ENCODE results near the gene ACIN1. TPM values are rescaled to one million over a fixed set of nuclear protein-coding genes. Genes with fewer than 3 reads are reported as not detected.

ACIN1 gene
- total and polyA plus RNA-seq, 2 of the 13 experiments (the other 11 are each of a cell fraction or from before 2014, with no cell fraction given), result 165 to 183 TPM

DNA sequence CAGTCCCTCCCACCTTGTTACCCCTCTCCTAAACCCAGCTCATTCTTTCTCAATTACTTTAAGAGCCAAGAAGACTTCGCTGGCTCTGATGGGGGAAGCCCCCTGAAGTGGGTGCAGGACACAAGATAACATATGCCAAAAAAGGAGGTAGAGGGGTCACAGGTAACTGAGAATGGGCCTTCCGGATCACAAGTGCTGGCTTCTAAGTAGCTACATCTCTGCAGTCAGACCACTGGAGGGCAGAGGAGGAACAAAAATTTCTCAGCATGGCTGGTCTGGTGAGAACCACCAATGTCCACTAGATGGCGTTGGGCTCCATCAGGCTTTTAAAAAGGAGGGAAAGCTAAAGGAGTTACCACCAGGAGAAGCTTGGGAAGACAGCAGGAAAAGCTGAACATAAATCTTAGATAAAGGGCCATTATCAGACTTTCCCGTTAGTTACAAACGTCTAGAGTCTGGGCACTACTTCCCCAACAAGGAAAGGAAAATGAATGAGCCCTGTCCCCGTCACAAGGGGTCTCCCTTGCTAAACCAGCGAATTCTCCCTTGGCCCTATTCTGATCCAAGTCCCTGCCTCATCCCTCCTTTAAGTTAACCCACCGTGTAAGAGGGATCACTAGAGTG is 26.0 kb downstream of the ACIN1 start (continued):
- TF ChIP-seq RXRA (CRISPR knock-in tag; IDR thresholded peaks at IDR 0.05) (no peak; the same call in 1 of the 2 replicates), ZNF746 (CRISPR knock-in tag; IDR thresholded peaks at IDR 0.05) (no peak), SNAPC2 (CRISPR knock-in tag; IDR thresholded peaks at IDR 0.05) (peak; percentile 87; the same call in 1 of the 2 replicates), ZNF850 (CRISPR knock-in tag; conservative IDR thresholded peaks at IDR 0.05) (no peak), SIN3B (IDR thresholded peaks at IDR 0.05; ENCODE audit: low read length) (peak; percentile 74; the same call in 1 of the 2 replicates), FOXK2 (IDR thresholded peaks at IDR 0.05) (no peak), MAZ (IDR thresholded peaks at IDR 0.05; ENCODE audit: borderline replicate concordance, low read depth, low read length) (peak; percentile 41; the same call in 1 of the 2 replicates), MAZ (CRISPR knock-in tag; IDR thresholded peaks at IDR 0.05; ENCODE audit: low read depth) (no peak), ZNF451 (CRISPR knock-in tag; IDR thresholded peaks at IDR 0.05) (no peak), NR0B2 (CRISPR knock-in tag; IDR thresholded peaks at IDR 0.05) (no peak), ZSCAN5A (CRISPR knock-in tag; IDR thresholded peaks at IDR 0.05; ENCODE audit: borderline replicate concordance) (0 out of 2 replicates have a peak, but pooled peaks have one; percentile 84), ZNF839 (CRISPR knock-in tag; IDR thresholded peaks at IDR 0.05; ENCODE audit: borderline replicate concordance) (no peak), U2AF2 (IDR thresholded peaks at IDR 0.05; ENCODE audit: low read depth, low read length) (no peak), ZNF362 (CRISPR knock-in tag; IDR thresholded peaks at IDR 0.05; ENCODE audit: borderline replicate concordance) (no peak), PHB2 (IDR thresholded peaks at IDR 0.05; ENCODE audit: partially characterized antibody) (no peak), HDAC6 (IDR thresholded peaks at IDR 0.05; ENCODE audit: low read depth, low read length) (no peak), CEBPG (CRISPR knock-in tag; IDR thresholded peaks at IDR 0.05) (peak; percentile 49; the same call in 1 of the 2 replicates), ZFP37 (CRISPR knock-in tag; IDR thresholded peaks at IDR 0.05; ENCODE audit: borderline replicate concordance) (no peak), NFYB (CRISPR knock-in tag; IDR thresholded peaks at IDR 0.05) (no peak)
- TF ChIP-seq, protein P1, sequence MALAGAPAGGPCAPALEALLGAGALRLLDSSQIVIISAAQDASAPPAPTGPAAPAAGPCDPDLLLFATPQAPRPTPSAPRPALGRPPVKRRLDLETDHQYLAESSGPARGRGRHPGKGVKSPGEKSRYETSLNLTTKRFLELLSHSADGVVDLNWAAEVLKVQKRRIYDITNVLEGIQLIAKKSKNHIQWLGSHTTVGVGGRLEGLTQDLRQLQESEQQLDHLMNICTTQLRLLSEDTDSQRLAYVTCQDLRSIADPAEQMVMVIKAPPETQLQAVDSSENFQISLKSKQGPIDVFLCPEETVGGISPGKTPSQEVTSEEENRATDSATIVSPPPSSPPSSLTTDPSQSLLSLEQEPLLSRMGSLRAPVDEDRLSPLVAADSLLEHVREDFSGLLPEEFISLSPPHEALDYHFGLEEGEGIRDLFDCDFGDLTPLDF (CRISPR knock-in tag; IDR thresholded peaks at IDR 0.05), result no peak
- TF ChIP-seq, protein P2, sequence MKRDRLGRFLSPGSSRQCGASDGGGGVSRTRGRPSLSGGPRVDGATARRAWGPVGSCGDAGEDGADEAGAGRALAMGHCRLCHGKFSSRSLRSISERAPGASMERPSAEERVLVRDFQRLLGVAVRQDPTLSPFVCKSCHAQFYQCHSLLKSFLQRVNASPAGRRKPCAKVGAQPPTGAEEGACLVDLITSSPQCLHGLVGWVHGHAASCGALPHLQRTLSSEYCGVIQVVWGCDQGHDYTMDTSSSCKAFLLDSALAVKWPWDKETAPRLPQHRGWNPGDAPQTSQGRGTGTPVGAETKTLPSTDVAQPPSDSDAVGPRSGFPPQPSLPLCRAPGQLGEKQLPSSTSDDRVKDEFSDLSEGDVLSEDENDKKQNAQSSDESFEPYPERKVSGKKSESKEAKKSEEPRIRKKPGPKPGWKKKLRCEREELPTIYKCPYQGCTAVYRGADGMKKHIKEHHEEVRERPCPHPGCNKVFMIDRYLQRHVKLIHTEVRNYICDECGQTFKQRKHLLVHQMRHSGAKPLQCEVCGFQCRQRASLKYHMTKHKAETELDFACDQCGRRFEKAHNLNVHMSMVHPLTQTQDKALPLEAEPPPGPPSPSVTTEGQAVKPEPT (CRISPR knock-in tag; IDR thresholded peaks at IDR 0.05; ENCODE audit: low read depth), result 0 out of 2 replicates have a peak, but pooled peaks have one; percentile 28

All from HepG2 (cell line).